DMS 273 (cell line): ENCODE results near the gene API5.
A peak's percentile ranks its signal among the peaks of the same experiment; 100 is the strongest.
"Not testable (repeated sequence)": the region's sequence is repeated elsewhere in the genome, so short reads cannot be mapped to it uniquely, and the experiment has no call there.

ENCODE experiments used
- DNase-seq: peaks from one replicate; lab custom pipeline; 2025; ENCODE audit not compliant: unreplicated experiment; lab: John Stamatoyannopoulos, UW

The API5 gene

DNA sequence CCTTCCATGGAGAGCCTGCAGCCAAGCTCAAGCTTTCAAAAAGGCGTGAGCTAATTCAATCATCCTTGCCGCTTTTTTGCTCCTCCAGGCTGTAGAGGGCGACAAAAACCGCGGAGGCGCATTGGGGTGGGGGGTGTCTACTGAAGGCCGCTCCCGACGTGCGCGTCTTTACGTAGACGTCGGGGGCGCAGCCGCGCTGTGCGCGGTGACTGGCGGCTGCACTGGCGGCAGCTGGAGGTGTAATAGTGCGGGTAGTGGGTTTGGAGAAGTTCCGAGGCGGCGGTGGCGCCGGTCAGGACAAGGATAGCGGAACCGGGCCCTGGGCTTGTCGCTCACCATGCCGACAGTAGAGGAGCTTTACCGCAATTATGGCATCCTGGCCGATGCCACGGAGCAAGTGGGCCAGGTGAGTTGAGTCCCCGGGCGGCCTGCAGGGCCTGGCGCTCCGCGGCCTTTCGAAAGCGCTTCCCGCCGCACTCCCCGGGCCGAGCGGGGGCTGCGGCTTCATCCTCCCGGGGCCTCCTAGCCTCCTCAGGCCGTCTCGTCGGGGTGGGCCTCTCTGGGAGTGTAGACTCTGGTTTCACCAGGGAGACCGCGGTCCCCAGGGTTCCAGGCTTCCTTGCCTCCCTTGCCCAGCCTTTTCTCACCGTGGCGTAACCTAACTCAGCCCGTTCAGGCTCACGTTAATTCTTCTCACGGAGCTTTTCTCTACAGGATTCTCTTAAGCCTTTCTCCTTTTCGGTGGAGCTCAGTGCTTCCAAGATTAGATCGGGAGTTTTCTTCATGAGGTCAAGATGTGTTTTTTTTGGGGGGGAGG is at the start of gene API5:
Gene API5, plus strand, starts transcription at position 206 of the 817 bp plus-strand sequence. Its CDS starts 132 bp downstream, at position 338.
- DNase-seq, result peak; percentile 97

DNA sequence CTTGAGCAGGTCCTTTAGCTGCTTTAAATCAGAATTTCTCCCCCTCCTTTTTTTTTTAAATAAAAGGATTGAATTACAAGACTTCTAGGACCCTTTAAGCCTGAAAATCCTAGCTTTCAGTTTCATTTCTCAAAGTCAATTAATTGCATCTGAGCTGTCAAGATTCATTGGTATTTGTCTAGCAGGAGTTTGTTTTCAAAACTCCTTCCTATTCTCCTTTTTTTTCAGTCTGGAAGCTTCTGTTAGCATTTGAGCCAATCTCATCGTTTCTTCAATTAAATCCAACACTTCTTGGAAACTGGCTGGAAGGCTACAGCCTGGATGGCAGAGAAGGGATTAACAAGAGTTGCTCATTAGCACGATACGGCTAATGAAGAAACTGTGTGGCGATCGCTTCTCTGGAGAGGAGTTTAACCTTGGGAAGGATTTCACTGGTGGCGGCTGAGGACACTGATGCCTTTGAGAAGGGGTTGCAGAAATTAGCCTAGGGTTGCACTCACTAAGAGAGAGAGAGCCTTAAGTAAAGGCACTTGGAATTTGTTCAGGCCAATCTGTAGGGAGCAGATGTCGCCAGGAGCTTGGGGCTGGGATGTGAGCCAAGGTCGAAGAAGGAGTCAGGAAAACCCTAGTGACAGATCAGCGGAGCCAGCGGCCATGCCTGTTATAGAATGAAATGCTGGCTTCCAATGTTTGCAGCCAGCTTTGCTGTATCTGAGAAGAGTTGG is 43.8 kb upstream of the API5 start:
- DNase-seq, result peak; percentile 87

DNA sequence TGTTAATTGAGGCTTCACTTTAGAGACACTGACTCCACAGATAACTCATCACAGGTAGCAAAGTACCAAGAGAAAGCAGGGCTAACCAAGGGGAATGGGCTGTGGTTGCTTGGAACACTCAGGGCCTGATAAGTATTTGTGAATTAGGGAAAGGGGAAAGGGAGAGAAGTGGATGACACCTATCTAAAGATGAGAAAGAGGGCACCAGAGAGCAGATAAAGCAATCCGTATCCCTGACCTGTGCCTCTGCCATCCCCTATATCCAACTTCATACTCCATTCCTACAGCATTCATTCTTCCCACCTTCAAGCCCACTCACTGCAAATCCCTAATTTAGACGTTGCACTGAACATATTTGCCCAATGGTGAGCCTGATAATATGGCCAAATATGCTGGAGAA is 43.0 kb upstream of the API5 start:
- peak; percentile 20 for DNase-seq

DNA sequence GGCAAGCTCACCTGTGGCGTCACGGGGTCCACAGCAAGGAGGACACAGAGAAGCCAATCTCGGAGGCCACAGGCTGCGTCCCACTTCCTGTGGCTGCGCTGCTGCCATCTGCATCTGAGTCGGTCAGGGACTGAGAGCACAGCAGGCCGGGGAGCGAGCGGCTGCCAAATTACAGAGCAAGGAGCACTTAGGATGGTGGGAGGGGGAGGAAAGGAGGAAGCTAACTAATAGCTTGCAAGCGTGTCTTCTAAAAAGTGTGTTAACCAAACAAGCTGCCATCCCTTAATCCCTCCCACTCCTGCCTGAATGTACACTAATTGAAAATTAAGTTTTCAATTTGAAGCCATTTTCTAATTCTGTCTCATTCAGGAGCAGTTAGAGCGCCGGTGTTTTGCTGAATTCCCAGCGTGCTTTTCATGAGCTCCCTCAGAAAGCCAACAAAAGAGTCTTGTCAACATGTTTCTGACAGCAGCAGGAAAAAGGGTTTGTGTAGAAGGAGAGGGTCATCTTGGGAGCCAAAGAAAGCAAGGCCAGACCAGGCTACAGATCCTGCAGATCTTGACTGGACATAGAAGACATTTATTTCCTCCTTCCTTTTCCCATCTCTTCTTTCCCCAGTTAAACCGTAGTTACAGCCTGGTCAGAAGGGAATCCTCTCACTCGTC is 42.4 kb upstream of the API5 start:
- peak; percentile 70 for DNase-seq

DNA sequence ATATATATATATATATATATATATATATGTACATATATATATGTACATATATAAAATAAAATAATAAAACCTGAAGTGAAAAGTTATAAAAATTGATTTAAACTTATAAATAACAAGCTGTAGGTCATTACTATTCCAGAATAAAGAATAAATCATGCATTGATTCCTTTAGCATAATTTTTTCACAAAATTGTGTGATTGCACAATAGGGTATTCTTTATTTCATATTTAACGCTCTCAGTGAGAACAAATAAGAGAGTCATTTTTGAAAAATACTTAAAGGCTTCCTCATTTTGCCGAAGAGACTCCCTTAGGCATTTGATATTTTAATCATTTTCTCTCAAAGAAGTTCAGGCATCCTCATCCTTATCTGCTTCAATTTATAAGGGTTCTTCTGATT is 41.3 kb upstream of the API5 start:
- no peak for DNase-seq

DNA sequence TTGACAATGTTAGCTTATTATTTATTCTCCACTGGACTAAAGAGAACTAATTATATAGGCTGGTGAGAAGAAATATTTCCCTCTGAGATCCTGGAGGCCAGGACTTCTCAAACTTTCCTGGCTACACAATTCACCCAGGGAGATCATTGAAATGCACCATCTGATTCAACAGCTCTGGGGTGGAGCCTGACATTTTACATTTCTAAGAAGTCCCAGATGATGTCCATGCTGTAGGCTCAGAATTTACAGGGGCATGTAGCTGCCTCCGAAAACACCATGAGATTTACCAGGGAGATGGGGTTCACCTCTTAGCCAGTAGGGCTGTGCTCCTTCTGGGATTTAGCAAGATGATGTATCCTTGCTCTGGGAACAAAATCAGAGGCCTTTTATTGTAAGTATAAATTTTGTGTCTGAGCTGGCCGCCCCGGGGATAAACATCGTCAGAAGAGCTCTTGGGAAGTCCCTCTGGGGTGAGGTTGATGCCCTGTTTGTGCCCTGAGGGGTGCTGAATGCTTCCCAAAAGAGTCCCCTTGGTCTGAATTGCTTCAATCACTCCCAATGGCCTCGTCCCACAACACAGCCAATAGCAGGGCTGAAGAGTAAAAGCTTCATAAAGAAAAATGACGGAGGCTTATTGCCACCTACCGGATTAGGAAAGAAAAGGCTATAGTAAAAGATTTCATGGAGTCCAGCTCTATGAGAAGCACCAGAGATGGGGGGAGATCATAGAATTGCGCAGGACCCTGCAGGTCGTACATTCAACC is 33.4 kb upstream of the API5 start:
- DNase-seq, result peak; percentile 76

DNA sequence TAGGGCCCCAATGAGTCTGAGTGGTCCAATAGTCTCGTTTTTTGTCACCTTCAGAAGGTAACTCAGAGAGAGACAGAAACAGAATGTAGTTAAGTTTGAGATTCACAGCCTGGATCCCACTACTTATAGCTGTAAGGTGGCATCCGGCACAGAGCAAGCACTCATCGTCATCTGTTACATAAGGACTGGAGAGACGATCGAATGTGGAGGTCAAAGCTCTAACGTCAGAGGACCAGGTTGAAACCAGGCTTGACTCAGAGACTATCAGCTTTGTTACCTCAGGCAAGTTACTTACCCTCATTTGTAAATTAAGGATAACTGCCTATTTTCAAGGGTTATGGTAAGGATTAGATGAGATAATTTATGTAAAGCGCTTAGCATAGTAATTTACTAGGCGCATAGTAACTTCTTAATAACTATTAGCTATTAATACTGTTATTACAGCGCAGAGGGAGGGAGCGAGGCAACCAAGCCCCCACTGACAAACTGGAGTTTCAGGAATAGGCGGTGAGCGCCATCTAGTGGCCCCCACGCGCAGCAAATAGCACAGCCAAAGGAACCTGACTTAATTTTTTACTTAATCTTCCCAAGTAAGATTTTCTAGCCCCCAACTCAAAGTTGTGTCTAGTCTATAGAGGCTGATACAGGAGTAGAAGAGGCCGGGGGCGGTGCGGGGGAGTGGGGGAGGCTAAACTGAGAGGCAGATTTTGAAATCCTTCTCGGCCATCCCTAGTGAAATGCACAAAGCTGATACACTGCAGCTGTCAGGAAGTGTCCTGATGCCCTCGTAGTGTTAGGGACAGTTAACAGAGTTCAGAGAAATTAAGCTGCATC is 29.0 kb upstream of the API5 start:
- DNase-seq, result peak; percentile 65

DNA sequence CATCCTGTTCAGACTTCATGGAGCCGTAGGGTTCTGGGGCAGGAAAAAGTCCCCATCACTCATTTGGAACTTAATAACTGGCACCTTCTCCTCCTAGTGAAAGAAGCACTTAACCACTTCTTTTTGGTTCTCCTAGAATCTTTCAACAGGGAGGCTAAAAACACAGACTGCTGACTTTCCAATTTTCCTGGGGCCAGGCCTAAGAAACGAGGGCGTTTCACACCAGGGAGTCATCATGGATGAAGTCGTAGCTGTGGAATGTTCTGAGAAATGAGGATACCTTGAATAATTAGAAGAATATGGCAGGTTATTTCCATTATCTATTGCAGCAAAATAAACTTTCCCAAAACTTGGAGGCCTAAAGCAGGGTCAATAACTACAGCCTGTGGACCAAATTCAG is 26.0 kb upstream of the API5 start:
- no peak for DNase-seq

DNA sequence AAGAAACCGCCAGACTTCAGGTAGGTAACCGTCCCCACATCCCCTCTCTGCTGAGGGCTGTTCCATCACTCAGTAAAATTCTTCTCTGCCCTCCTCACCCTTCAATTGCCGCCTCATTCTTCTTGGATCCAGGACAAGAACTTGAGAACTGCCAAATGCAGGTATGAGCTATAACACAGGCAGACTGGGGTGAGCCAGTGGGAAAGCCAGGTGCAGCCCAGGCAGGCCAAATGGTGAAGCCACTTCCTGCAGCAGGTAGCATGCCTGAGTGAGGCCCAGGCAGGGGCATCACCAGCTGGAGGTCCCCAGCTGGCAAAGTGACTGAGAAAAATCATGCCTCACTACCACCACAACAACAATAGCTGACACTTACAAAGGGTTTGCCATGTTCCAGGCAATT is 22.4 kb upstream of the API5 start:
- DNase-seq, result no peak

DNA sequence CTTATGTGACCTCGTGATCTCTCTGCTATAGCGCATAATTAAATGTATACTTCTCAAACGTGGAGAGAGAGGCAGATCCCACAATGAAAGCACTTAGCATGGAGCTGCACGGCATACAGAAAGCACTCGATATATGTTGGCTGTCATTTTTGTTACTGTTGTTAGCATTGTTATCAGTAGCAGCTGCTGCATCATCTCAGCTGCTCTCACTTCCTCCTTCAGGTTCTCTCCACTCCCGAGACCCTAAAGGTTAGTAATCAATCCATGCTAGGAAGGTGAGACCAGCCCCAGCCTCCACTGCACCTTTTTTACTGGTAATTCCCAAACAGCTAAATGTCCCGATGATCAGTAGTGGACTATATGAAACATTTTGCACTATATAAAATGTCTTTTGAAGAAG is 13.4 kb upstream of the API5 start:
- no peak for DNase-seq

DNA sequence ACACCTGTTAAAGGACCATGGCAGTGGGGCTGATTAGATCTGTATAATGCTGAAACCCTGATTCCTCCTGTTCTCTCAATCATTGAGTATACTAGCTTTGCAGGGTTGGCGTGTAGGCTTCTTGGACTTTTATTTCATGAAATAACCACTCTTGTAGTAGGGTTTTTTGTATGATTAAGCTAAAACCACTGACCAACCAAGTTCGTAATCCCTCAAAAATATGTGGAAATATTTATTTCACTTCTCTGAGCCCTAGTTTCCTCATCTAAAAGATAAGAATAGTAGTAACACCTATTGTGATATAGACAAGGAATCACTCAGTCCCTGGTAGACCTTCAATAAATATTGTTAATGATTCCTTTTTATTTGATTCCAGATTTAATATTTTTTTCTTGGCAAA is 4.2 kb downstream of the API5 start:
- DNase-seq, result no peak

DNA sequence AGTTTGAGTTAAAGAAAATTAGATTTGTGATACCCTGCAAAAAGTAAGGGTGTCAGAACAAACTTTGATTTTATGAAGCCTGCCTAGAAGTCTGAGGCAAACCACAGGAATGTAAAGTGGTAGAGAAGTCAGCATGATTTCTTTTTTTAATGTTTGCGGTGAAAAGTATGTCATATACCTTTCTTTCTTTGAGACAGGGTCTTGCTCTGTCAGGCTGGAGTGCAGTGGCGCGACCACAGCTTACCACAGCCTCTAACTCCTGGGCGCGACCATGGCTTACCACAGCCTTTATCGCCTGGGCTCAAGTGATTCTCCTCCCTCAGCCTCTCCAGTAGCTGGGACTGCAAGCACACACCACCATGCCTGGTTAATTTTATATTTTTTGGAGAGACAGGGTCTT is 4.7 kb downstream of the API5 start:
- no peak for DNase-seq

DNA sequence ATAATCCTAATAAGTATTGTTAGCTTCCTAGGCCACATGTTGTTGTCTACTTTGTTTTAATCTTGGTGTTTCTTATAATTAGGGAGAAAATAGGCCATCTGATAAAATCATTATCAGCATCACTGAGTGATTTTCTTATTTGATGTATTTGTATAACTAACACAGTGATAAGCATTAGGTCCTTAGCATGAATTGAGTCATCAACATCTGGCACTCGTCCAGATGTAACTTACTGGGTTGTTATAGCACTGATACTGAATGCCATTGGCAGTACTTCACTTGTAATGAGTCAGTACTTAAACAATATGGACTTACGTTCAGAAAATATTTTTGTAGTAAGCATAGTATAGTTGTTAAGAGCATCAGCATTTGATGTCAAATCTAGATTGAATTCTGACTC is 16.2 kb downstream of the API5 start:
- DNase-seq, result no peak

DNA sequence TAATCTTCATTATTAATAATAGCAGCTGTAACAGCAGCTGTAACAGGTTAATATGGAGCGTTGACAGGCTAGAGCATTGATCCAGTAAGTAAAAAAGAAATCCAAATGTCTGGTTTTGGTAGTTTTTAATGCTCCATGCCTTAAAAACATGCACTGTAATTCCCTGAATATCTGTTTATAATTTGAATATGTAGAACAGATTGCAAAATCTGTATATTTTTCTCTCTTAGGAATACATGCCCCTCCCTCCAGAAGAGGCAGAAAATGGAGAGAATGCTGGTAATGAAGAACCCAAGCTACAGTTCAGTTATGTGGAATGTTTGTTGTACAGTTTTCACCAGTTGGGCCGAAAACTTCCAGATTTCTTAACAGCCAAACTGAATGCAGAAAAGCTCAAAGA is 16.7 kb downstream of the API5 start:
- no peak for DNase-seq

DNA sequence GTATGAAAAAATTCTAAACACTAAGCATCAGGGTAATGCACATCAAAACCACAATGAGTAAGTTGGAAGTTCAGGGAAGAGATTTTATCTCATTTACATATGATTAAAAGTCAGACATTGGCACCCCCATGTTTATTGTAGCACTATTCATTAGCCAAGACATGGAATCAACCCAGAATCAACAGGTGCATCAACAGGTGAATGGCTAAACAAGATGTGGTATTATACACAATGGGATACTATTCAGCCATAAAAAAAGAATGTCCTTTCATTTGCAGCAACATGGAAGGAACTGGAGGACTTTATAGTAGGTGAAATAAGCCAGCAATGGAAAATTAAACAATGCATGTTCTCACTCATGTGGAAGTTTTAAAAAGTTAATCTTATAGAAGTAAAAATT is 29.4 kb downstream of the API5 start:
- no peak for DNase-seq

DNA sequence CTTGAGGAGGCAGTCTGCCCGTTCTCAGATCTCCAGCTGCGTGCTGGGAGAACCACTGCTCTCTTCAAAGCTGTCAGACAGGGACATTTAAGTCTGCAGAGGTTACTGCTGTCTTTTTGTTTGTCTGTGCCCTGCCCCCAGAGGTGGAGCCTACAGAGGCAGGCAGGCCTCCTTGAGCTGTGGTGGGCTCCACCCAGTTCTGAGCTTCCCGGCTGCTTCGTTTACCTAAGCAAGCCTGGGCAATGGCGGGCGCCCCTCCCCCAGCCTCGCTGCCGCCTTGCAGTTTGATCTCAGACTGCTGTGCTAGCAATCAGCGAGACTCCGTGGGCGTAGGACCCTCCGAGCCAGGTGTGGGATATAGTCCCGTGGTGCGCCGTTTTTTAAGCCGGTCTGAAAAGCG is 39.6 kb downstream of the API5 start:
- DNase-seq, result not testable (repeated sequence)

DNA sequence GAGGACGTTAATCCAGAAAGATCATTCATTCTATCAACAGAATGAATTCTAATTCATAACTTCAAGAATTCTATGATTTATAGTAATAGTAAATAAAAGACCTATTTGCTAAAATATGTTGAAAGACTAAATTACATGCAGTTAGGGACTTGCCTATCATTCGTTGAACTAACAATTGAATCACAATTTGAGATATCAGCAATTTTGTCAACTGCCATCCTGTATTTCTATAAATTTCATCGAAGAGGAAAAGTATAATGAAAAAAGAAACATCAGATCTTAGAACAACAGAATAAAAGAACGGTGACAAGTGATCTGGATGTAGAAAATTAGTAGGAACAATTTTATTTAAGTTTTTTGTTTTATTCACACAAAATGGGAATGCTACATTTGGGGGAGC is 42.5 kb downstream of the API5 start:
- no peak for DNase-seq

DNA sequence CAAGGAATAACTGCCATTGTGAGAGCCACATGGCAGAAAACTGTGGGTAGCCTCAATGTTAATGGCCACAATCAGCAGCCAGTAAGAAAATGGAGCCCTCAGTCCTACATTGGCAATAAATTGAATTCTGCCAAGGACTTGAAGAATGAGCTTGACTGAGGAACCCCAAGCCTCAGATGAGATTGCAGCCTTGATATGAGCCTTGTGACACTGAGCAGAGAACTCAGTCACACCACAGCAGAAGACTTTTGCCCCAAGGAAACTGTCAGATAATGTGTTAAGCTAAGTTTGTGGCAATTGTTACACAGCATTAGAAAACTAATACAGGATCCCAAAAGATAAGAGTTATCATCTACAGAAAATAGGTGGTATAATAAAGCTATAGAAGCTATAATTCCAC is 44.5 kb downstream of the API5 start:
- no peak for DNase-seq

DNA sequence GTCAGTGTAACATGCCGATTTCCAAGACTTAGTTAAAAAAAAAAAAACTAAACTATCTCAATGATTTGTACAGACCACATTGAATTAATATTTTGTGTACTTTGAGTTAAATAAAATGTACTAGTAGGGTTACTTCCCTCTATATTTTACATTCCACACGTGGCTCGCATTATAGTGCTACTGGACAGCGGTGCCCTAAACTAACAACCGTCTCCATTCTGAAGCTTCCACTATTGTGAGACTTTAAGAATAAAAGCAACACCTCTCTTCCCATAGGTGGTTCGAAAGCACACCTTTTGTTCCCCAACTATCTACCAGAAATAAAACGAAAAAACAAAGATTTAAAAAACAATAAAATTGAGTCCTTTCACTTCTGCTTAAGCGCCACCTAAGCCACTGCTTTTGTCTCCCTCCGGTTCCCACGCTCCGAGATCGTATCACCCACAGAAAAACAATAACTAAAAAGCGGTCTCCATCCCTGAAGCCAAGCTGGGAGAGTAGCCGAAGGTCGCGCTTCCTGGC is 46.5 kb downstream of the API5 start:
- no peak for DNase-seq

DNA sequence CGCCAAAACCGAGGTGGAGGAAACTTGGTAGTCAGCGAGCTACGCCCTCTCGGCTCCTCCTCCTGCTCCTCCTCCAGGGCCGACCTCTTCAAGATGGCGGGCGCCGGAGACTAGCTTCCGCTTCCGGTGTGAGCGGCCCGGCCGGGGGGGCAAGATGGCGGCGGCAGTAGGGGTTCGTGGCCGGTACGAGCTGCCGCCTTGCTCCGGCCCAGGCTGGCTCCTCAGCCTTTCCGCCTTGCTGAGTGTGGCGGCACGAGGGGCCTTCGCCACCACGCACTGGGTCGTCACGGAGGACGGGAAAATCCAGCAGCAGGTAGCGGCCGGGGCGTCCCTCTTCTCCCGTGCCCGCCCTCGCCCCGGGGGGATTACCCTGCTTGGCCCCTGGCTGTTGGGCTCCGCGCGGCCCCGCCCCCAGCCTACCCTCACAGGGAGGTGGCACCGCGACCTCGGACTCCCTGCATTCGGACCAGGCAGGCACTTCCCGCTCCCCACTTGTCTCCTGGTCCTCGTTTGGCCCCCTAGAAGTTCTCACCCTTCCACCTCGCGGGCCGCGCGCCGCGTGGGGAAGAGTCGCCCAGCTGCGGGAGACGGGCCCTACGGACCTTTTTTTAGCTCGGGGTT is 47.1 kb downstream of the API5 start, which contains the start of gene TTC17:
Gene TTC17, plus strand, starts transcription at position 120 of the 621 bp plus-strand sequence. Its CDS starts 35 bp downstream, at position 155.
- DNase-seq, result peak; percentile 95
